ENCODE results near the gene TMEM117.
"Not testable (repeated sequence)": the region's sequence is repeated elsewhere in the genome, so short reads cannot be mapped to it uniquely, and the experiment has no call there.

Gene TMEM117

GRCh38 chr12:44314007-44314500 lies 478.2 kb downstream of the TMEM117 start:
- DNase-seq: peak; percentile 17

GRCh38 chr12:44317651-44318126 lies 481.8 kb downstream of the TMEM117 start:
- peak; percentile 20 for DNase-seq

GRCh38 chr12:44331269-44331668 lies 495.4 kb downstream of the TMEM117 start:
- DNase-seq: no peak

GRCh38 chr12:44334347-44334746 lies 498.5 kb downstream of the TMEM117 start:
- no peak for DNase-seq

- no peak for DNase-seq
Measured at GRCh38 chr12:44335030-44335429, 499.1 kb downstream of the TMEM117 start.

- DNase-seq: no peak
Measured at GRCh38 chr12:44336577-44336976, 500.7 kb downstream of the TMEM117 start.

- no peak for DNase-seq
Measured at GRCh38 chr12:44342371-44342770, 506.5 kb downstream of the TMEM117 start.

- DNase-seq: no peak
Measured at GRCh38 chr12:44347145-44347544, 511.3 kb downstream of the TMEM117 start.

- no peak for DNase-seq
Measured at GRCh38 chr12:44357494-44357893, 521.6 kb downstream of the TMEM117 start.

GRCh38 chr12:44358636-44359035 lies 522.8 kb downstream of the TMEM117 start:
- no peak for DNase-seq

- DNase-seq: no peak
Measured at GRCh38 chr12:44362947-44363346, 527.1 kb downstream of the TMEM117 start.

- no peak for DNase-seq
Measured at GRCh38 chr12:44367136-44367535, 531.3 kb downstream of the TMEM117 start.

GRCh38 chr12:44367916-44368315 lies 532.0 kb downstream of the TMEM117 start:
- DNase-seq: no peak

- DNase-seq: no peak
Measured at GRCh38 chr12:44369998-44370397, 534.1 kb downstream of the TMEM117 start.

GRCh38 chr12:44370982-44371381 lies 535.1 kb downstream of the TMEM117 start:
- DNase-seq: no peak

- peak; percentile 28 for DNase-seq
Measured at GRCh38 chr12:44372259-44372658, 536.4 kb downstream of the TMEM117 start.

GRCh38 chr12:44375694-44376093 lies 539.8 kb downstream of the TMEM117 start:
- DNase-seq: no peak

- no peak for DNase-seq
Measured at GRCh38 chr12:44377443-44378187, 541.7 kb downstream of the TMEM117 start.

- not testable (repeated sequence) for DNase-seq
Measured at GRCh38 chr12:44379113-44379512, 543.2 kb downstream of the TMEM117 start.

- DNase-seq: no peak
Measured at GRCh38 chr12:44379831-44380230, 544.0 kb downstream of the TMEM117 start.

- no peak for DNase-seq
Measured at GRCh38 chr12:44380861-44381260, 545.0 kb downstream of the TMEM117 start.

GRCh38 chr12:44381341-44381740 lies 545.5 kb downstream of the TMEM117 start:
- no peak for DNase-seq

GRCh38 chr12:44384136-44384535 lies 548.3 kb downstream of the TMEM117 start:
- DNase-seq: no peak

GRCh38 chr12:44385964-44386363 lies 550.1 kb downstream of the TMEM117 start:
- DNase-seq: no peak
